Measurements from ENCODE around the gene RUFY3. TPM values are rescaled to one million over a fixed set of nuclear protein-coding genes. Genes with fewer than 3 reads are reported as not detected.
A peak's percentile ranks its signal among the peaks of the same experiment; 100 is the strongest.

Gene RUFY3
- total RNA-seq, 1 experiment from 2014 or later = 32.9 TPM

DNA sequence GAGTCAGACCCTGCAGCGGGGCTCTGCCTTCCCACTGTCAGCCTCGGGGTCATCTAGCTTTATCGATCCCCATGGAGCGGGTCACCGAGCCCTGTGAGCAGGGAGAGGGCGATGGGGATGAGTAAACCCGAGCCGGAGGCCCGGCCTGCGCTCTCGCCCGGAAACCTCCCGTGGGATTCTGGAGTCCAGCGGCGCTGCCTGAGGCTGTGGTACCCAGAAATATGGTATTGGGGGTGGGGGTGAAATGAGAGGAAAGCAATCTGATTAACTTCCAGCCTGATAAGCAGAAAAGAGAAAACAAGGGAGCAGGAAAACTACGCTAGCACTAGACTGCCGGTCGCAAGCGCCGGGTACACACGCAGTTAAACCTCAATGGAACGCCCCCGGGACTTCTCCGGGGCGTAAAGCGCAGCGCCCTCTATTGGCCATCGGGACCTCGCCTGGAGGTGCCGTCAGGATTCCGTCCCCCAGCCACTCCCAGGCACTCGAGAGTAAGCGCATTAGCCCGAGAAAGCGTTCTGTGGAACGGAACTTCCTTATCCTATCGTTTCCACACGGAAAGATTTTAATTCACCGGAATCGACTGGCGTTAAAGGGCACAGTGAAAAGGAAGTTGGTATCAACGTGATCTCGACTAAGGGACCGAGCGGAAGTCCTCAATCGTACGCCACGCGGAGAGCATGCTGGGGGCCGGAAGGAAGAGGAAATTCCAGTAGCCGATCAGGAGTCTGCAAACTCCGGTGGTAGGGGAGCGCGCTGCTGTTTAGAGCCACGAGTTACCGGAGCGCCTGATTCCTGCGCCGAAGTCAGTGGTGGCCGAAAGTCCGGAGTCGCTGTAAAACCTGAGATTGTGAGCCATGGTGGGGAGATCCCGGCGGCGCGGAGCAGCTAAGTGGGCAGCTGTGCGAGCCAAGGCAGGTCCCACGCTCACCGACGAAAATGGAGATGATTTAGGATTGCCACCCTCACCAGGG, 33.7 kb upstream of the RUFY3 start, which contains the start of gene UTP3:
Gene UTP3, plus strand, starts transcription at position 712 of the 974 bp plus-strand sequence. Its CDS starts 146 bp downstream, at position 858.
- TSS peak; percentile 99 for BruUV-seq (replicated peaks)
- Histone ChIP-seq H3K4me3 (replicated peaks in 1 of 2; ENCODE audit: low read depth in 1 of 2, low read length in 2 of 2) (peak within 1 kb of the TSS; percentile 98 to 99), H3K4me1 (ENCODE audit: control insufficient read depth in 1 of 2, insufficient read depth in 2 of 2, low read length in 2 of 2) (peaks cover 11 to 16% of the 10 kb centered on the region in 2 experiments), H3K27ac (ENCODE audit: low read depth, low read length) (peak within 1 kb of the TSS; percentile 86), H3K27me3 (ENCODE audit: insufficient read depth, low read length) (no peaks in the 10 kb centered on the region), H3K9me2 (ENCODE audit: insufficient read depth) (no peaks in the 10 kb centered on the region), H3K36me3 (ENCODE audit: control insufficient read depth in 1 of 2, insufficient read depth in 2 of 2, low read length in 2 of 2) (peaks cover 8 to 16% of the 10 kb centered on the region in 2 experiments; a peak in 3 of 4 replicates), H3K9ac (ENCODE audit: low read length) (peak within 1 kb of the TSS; percentile 95), H3K9me3 (ENCODE audit: control insufficient read depth in 1 of 2, insufficient read depth in 1 of 2, low read depth in 1 of 2, low read length in 2 of 2) (no peaks in the 10 kb centered on the region), H2AFZ (ENCODE audit: low read depth, low read length, poor library complexity, severe bottlenecking) (peak within 1 kb of the TSS; percentile 60), H4K20me1 (ENCODE audit: insufficient read depth) (peaks cover 4% of the 10 kb centered on the region; the same call in 1 of the 2 replicates), H3K79me2 (ENCODE audit: insufficient read depth, low read length) (peaks cover 42% of the 10 kb centered on the region), H3K4me2 (ENCODE audit: low read length) (peak within 1 kb of the TSS; percentile 89)
- DNase-seq (ENCODE audit: low read depth, low spot score) (peak; percentile 99), ATAC-seq (peak; percentile 95)
- POLR2A ChIA-PET = interaction anchor here (1.7 kb wide), 1 partner anchor 11 kb away, joined by 3 read pairs; no protein-coding TSS in a partner anchor
- RAD21 ChIA-PET (ENCODE audit: low non-redundant PET in 1 of 2, low total read pairs in 2 of 2, uncharacterized antibody in 2 of 2, unreplicated experiment in 2 of 2) = no interaction called here
- intact Hi-C loops (cut with micrococcal nuclease) = loop anchor here (2.0 to 10.0 kb wide), 5 partner anchors 17 to 307 kb away; partner anchors contain the start of genes DCK and GRSF1
- CTCF ChIA-PET = interaction anchor here (1.2 kb wide), 1 partner anchor 37 kb away, joined by 4 read pairs; no protein-coding TSS in a partner anchor
- TF ChIP-seq SIN3A (IDR thresholded peaks at IDR 0.05; ENCODE audit: low read depth) = peak; percentile 90
- TF ChIP-seq, protein P1, sequence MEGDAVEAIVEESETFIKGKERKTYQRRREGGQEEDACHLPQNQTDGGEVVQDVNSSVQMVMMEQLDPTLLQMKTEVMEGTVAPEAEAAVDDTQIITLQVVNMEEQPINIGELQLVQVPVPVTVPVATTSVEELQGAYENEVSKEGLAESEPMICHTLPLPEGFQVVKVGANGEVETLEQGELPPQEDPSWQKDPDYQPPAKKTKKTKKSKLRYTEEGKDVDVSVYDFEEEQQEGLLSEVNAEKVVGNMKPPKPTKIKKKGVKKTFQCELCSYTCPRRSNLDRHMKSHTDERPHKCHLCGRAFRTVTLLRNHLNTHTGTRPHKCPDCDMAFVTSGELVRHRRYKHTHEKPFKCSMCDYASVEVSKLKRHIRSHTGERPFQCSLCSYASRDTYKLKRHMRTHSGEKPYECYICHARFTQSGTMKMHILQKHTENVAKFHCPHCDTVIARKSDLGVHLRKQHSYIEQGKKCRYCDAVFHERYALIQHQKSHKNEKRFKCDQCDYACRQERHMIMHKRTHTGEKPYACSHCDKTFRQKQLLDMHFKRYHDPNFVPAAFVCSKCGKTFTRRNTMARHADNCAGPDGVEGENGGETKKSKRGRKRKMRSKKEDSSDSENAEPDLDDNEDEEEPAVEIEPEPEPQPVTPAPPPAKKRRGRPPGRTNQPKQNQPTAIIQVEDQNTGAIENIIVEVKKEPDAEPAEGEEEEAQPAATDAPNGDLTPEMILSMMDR (IDR thresholded peaks at IDR 0.05 in 2 of 3, conservative IDR thresholded peaks at IDR 0.05 in 1 of 3; ENCODE audit: borderline replicate concordance in 1 of 3, insufficient read depth in 1 of 3, low read depth in 2 of 3, low read length in 2 of 3) = peak; percentile 75 to 96 (median 95)
- peak; percentile 65 for TF ChIP-seq RAD21 (IDR thresholded peaks at IDR 0.05; ENCODE audit: low read depth)
- no peak for TF ChIP-seq FOSL1 (IDR thresholded peaks at IDR 0.05; ENCODE audit: low read depth)
- no peak for TF ChIP-seq CEBPB (IDR thresholded peaks at IDR 0.05; ENCODE audit: low read depth)
- TF ChIP-seq SP1 (IDR thresholded peaks at IDR 0.05; ENCODE audit: low read depth) = peak; percentile 94
- no peak for TF ChIP-seq ZNF274 (IDR thresholded peaks at IDR 0.05; ENCODE audit: low read depth, low read length)
- TF ChIP-seq ELF1 (IDR thresholded peaks at IDR 0.05; ENCODE audit: borderline replicate concordance, low read depth) = peak; percentile 85
- TF ChIP-seq, protein P2, sequence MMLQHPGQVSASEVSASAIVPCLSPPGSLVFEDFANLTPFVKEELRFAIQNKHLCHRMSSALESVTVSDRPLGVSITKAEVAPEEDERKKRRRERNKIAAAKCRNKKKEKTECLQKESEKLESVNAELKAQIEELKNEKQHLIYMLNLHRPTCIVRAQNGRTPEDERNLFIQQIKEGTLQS (IDR thresholded peaks at IDR 0.05) = no peak
- no peak for TF ChIP-seq EZH2phosphoT487 (IDR thresholded peaks at IDR 0.05; ENCODE audit: borderline replicate concordance)
- TF ChIP-seq SRF (IDR thresholded peaks at IDR 0.05; ENCODE audit: low read depth) = peak; percentile 96
- no peak for TF ChIP-seq EZH2 (IDR thresholded peaks at IDR 0.05)
- peak; percentile 80 for TF ChIP-seq POLR2A (IDR thresholded peaks at IDR 0.05; ENCODE audit: borderline replicate concordance, extremely low read depth, insufficient read depth, insufficient read length)
- TF ChIP-seq POLR2AphosphoS5 (IDR thresholded peaks at IDR 0.05; ENCODE audit: low read depth, low read length) = peak; percentile 93
- TF ChIP-seq, protein P3, sequence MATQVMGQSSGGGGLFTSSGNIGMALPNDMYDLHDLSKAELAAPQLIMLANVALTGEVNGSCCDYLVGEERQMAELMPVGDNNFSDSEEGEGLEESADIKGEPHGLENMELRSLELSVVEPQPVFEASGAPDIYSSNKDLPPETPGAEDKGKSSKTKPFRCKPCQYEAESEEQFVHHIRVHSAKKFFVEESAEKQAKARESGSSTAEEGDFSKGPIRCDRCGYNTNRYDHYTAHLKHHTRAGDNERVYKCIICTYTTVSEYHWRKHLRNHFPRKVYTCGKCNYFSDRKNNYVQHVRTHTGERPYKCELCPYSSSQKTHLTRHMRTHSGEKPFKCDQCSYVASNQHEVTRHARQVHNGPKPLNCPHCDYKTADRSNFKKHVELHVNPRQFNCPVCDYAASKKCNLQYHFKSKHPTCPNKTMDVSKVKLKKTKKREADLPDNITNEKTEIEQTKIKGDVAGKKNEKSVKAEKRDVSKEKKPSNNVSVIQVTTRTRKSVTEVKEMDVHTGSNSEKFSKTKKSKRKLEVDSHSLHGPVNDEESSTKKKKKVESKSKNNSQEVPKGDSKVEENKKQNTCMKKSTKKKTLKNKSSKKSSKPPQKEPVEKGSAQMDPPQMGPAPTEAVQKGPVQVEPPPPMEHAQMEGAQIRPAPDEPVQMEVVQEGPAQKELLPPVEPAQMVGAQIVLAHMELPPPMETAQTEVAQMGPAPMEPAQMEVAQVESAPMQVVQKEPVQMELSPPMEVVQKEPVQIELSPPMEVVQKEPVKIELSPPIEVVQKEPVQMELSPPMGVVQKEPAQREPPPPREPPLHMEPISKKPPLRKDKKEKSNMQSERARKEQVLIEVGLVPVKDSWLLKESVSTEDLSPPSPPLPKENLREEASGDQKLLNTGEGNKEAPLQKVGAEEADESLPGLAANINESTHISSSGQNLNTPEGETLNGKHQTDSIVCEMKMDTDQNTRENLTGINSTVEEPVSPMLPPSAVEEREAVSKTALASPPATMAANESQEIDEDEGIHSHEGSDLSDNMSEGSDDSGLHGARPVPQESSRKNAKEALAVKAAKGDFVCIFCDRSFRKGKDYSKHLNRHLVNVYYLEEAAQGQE (IDR thresholded peaks at IDR 0.05; ENCODE audit: low read depth) = no peak
- TF ChIP-seq EGR1 (IDR thresholded peaks at IDR 0.05; ENCODE audit: low read depth) = peak; percentile 82
- no peak; the same call in 1 of the 2 replicates for TF ChIP-seq JUND (IDR thresholded peaks at IDR 0.05)
- TF ChIP-seq, protein P4, sequence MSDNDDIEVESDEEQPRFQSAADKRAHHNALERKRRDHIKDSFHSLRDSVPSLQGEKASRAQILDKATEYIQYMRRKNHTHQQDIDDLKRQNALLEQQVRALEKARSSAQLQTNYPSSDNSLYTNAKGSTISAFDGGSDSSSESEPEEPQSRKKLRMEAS (IDR thresholded peaks at IDR 0.05) = peak; percentile 98
- peak; percentile 99 for TF ChIP-seq CBX3 (IDR thresholded peaks at IDR 0.05; ENCODE audit: low read depth)

Measured in HCT116 (cell line).